HG03064 (cell line): ENCODE data around the gene ARHGEF19.

Source experiments
- ATAC-seq: cut with Tn5 transposase; IDR thresholded peaks from one replicate; pipeline ENCODE4 v1.9.1; 2021; ENCODE audit warnings: low read depth; ENCODE audit not compliant: unreplicated experiment

Gene ARHGEF19

GRCh38 chr1:16244650-16245285 lies 32.3 kb upstream of the ARHGEF19 start:
- no peak for ATAC-seq

DNA sequence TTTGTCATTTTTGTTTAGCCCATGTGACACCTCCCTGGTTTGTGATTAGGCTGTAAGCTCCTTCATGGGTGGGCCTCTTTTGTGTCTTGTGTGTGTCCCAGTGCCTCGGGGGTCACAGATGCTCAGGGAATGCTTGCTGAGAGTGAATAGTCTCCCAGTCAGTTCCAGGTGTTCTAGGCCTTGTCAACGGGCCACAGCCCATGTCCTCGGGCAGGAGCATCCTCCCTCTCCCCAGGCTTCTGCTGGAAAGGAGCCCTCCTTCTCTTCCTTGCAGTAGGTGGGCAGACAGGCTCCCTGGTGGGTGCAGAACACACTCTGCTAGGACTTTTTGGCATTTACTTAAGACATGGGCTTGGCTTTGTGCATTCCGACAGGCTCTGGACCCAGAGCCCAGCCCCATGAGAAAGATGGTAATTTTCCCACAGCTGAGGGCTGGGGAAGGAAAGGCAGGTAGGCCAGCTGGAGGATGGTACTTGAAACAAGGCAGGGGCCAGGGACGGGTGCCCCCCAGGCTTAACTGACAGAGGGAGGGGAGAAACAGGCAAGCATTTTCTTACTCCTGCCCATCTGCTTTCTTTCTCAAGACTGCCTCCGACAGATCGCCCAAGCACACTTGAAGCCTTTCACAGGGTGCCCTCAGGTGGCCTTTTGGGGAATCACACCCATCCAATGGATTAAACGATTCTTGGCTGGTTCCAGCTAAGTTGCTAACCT lies 31.6 kb upstream of the ARHGEF19 start:
- ATAC-seq = no peak

DNA sequence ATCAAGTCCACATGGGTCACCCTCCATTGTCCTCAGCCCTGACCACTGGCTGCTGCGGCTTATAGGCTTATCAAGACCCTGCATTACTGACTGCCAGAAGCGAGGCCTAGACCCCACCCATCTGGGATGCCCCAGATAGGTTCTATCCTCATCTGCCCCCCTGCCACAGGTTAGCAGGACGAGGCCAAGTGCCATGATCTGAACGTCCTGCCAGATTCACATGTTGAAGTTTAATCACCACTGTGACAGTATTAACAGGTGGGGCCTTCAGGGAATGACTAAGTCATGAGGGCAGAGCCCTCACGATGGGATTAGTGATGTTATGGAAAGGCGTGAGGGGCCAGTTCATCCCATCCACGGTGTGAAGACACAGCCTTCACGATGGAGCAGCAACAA lies 30.8 kb upstream of the ARHGEF19 start:
- no peak for ATAC-seq

DNA sequence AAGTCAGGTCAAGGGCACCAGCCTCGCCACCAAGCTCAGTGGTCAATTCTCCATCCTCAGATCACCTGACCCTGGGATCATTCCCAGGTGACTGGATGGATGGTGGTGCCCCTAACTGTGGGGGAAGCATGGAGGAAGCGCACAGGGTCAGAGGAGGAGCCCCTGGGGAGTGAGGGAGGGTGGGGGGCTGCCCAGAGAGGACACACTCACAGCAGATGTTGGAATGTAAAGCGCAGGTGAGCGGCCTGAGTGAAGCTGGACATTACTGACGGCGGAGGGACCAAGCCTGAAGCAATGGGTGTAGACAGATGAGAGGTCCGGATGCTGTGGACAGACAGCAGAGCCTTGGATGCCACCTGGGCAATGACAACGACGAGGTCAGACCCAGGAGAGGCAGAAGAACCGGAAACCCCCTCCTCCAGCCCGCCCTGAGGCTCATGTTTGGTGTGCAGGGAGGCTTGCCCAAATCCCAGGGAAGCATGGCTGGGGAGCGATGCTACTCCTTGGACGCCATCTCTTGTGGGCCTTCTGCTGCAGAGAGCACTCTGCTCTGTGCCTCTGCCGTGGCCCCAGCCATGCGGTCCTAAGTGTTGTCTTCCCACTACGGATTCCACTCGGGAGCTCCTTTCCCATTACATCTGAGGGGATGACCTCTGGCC lies 30.2 kb upstream of the ARHGEF19 start:
- ATAC-seq = no peak

- ATAC-seq = no peak
These were observed 28.8 kb upstream of the ARHGEF19 start for GRCh38 chr1:16241221-16241708.

- no peak for ATAC-seq
These were observed 27.6 kb upstream of the ARHGEF19 start for GRCh38 chr1:16239972-16240491.

- ATAC-seq = peak; percentile 6
These were observed 24.9 kb upstream of the ARHGEF19 start for GRCh38 chr1:16237343-16237830.

GRCh38 chr1:16236511-16237342 lies 24.3 kb upstream of the ARHGEF19 start, which contains the start of gene CPLANE2:
Gene CPLANE2 (minus strand): TSS chr1:16237183. CDS start chr1:16236742, 441 bp downstream.
- ATAC-seq = peak; percentile 65

DNA sequence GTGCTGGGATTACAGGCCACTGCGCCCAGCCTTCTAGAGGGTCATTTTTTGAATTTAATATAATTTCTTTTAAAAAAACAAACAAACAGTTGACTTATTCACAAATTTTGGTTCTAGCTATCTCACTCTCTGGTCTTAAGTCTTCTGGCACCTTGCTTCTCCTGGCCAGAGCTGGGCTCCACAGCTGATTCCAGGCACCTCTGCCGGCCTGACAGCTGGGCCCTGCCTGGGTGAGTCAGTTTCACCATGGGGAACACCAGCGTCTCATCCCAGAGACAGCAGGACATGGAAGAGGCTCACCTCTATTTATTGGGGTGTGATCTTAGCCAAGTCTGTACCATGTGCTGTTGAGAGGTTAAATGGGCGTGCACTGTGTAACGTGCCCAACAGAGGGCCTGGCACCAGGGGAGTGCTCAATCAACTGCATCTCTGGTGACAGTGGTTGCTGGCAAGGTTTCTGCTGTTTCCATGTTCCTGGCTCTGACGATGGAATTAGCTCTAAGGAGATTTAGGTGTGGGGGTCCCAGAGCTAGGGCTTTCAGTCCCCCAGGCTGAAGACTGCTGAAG lies 23.6 kb upstream of the ARHGEF19 start:
- ATAC-seq = peak; percentile 32

GRCh38 chr1:16235347-16235746 lies 22.9 kb upstream of the ARHGEF19 start:
- no peak for ATAC-seq

- no peak for ATAC-seq
These were observed 21.0 kb upstream of the ARHGEF19 start for GRCh38 chr1:16233431-16233830.

DNA sequence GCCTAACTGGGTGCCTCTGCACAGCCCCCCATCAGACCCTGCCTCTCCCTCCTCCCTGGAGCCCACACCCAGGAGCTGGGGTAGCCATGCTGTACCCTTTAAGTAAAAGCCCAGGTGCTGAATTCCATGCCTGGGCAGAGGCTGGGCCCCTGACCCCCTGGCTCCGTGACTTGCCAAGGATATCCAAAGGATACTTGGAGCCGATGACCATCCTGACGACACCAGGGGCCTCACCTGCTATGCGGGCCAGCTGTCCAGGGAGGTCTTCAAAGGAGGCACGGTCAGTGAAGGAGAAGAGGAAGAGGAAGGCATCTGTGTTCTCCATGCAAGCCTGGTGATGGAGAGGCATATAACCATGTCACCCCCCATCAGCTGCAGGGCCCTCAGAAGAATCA lies 19.9 kb upstream of the ARHGEF19 start:
- ATAC-seq = no peak

- ATAC-seq = no peak
These were observed 19.2 kb upstream of the ARHGEF19 start for GRCh38 chr1:16231331-16232315.

- no peak for ATAC-seq
These were observed 18.3 kb upstream of the ARHGEF19 start for GRCh38 chr1:16230744-16231143.

- ATAC-seq = no peak
These were observed 17.7 kb upstream of the ARHGEF19 start for GRCh38 chr1:16229976-16230740.

DNA sequence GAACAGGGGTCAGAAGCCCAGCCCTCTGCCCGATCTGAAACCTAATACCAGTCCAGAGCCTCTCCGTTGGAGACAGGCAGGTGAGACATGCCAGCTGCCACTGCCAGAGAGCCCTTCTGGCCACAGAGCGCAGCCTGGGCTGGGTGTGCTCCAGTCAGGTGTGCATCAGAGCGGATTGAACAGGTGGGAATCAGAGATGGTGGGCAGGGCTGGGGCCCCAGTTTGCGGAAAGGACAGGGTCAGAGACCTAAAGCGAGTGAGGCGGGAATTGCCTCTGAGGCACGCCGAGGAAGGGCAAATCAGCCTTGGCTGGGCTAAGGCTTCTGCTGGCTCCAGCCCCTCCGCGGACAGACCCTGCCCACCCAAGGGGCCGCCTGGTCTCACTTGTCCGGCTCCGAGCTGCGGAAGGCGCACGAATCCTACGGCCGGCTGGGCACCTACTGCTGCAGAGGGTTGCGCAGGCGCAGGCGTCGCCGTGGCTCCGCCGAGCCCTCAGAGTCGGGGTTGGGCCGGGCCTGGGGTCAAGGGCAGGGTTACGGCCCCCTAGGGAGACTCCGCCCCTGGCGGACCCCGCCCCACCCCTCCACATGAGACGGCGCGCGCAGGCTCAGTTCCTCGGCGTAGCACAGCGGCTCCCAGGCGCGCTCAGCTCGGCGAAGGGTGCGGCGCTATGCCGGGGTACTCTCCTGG lies 14.2 kb upstream of the ARHGEF19 start:
- no peak for ATAC-seq

DNA sequence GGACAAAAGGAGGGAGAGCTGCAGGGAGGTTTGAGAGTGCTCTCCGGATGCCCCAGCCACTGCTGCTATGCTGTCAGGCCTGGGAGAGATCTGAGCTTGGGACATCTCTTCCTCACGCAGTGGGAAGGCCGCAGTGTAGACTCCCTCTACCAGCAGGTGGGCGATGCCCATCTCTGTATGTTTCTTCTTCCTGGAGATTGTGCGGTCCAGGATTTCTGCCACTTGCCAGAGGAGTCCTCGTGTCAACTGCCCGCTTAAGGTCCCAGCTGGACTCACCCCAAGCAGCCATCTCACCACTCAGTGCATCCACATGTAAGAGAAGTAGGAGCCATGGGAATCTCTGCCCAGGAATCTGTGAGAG lies 13.7 kb upstream of the ARHGEF19 start:
- no peak for ATAC-seq

DNA sequence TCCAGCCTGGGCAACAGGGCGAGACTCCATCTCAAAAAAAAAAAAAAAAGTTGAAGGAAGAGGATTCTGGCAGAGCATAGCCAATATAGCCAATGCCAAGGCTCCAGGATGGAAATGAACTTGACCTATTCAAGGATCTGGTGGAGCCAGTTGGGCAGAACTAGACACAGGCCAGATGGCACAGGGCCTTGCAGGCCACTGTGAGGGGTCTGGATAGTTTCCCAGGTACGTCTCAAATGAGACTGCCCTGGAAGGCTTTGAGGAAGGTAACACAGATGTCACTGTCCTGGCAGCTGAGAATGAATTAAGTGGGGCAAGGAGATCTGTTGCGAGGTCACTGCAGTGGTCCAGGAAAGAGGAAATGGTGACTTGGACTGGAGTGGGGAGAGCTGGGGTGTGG lies 12.0 kb upstream of the ARHGEF19 start:
- no peak for ATAC-seq
